Neural cell (in vitro differentiated cells): ENCODE data around the gene E2F2. TPM values are rescaled to one million over a fixed set of nuclear protein-coding genes. Genes with fewer than 3 reads are reported as not detected.

Source experiments
- H2AFZ ChIP-seq: fragments of 200-600, 300-800 bp; sonication (generic), shearing (Covaris generic); 2 replicates; pipeline ENCODE4 v1.6.0; 2014; ENCODE audit warnings: low read depth, mild to moderate bottlenecking, antibody characterized with exemption, low read length, moderate library complexity
- H3F3A ChIP-seq: fragments of 200-600 bp; shearing (Covaris generic); 2 replicates; pipeline ENCODE4 v1.6.1; 2016; ENCODE audit warnings: mild to moderate bottlenecking, moderate library complexity, mixed read lengths, antibody characterized with exemption, low read length; ENCODE audit not compliant: insufficient read depth, poor library complexity, severe bottlenecking
- H3K27ac ChIP-seq: fragments of 200-600, 300-800 bp; sonication (generic), shearing (Covaris generic); 2 replicates; pipeline ENCODE4 v1.5.1; 2014; ENCODE audit warnings: mild to moderate bottlenecking, low read length, moderate library complexity
- H3K27me3 ChIP-seq: fragments of 300-800, 200-600 bp; sonication (generic), shearing (Covaris generic); 2 replicates; pipeline ENCODE4 v1.6.0; 2014; ENCODE audit warnings: mild to moderate bottlenecking, low read depth, low read length, moderate library complexity; ENCODE audit not compliant: insufficient read depth
- H3K36me3 ChIP-seq: fragments of 300-800, 200-600 bp; sonication (generic), shearing (Covaris generic); 2 replicates; pipeline ENCODE4 v1.5.1; 2014; ENCODE audit warnings: mild to moderate bottlenecking, antibody characterized with exemption, low read length, moderate library complexity; ENCODE audit not compliant: insufficient read depth
- H3K4me2 ChIP-seq: fragments of 300-800, 200-600 bp; sonication (generic), shearing (Covaris generic); 2 replicates; pipeline ENCODE4 v1.6.0; 2014; ENCODE audit warnings: mild to moderate bottlenecking, low read length
- H3K4me3 ChIP-seq: fragments of 300-800, 200-600 bp; sonication (generic), shearing (Covaris generic); 2 replicates; pipeline ENCODE4 v1.5.1; 2014; ENCODE audit warnings: mild to moderate bottlenecking, low read length, moderate library complexity
- H3K79me2 ChIP-seq: fragments of 200-600 bp; shearing (Covaris generic); replicated peaks from 2 replicates; pipeline ENCODE4 v1.6.0; 2014; ENCODE audit warnings: mild to moderate bottlenecking, low read length, moderate library complexity; ENCODE audit not compliant: insufficient read depth
- H3K9ac ChIP-seq: fragments of 300-800, 200-600 bp; sonication (generic), shearing (Covaris generic); 2 replicates; pipeline ENCODE4 v1.6.1; 2016; ENCODE audit warnings: mild to moderate bottlenecking, low read length, mixed read lengths
- H3K9me2 ChIP-seq: fragments of 200-600 bp; shearing (Covaris generic); 2 replicates; pipeline ENCODE4 v1.6.1; 2016; ENCODE audit warnings: mild to moderate bottlenecking, low read length, mixed read lengths; ENCODE audit not compliant: insufficient read depth
- H3K9me3 ChIP-seq: fragments of 200-600, 300-800 bp; sonication (generic), shearing (Covaris generic); 2 replicates; pipeline ENCODE4 v1.6.1; 2016; ENCODE audit warnings: mild to moderate bottlenecking, mixed run types, low read length, moderate library complexity, mixed read lengths
- H4K20me1 ChIP-seq: fragments of 200-600 bp; shearing (Covaris generic); 2 replicates; pipeline ENCODE4 v1.6.1; 2016; ENCODE audit warnings: mild to moderate bottlenecking, mixed run types; ENCODE audit not compliant: insufficient read depth
- EP300 ChIP-seq: fragments of 450-650 bp; conservative IDR thresholded peaks from 2 replicates; pipeline ENCODE4 v1.6.1; 2014; ENCODE audit warnings: antibody characterized with exemption, mild to moderate bottlenecking, moderate library complexity; ENCODE audit not compliant: poor library complexity, severe bottlenecking
- EZH2 ChIP-seq: fragments of 200-600, 300-800 bp; shearing (Covaris generic), sonication (generic); IDR thresholded peaks from 2 replicates; pipeline ENCODE4 v1.6.1; 2014; ENCODE audit warnings: antibody characterized with exemption, low read length, borderline replicate concordance, mild to moderate bottlenecking; ENCODE audit not compliant: insufficient read depth, poor library complexity, severe bottlenecking
- MXI1 ChIP-seq: fragments of 450-650 bp; conservative IDR thresholded peaks from 2 replicates; pipeline ENCODE4 v1.6.1; 2014; ENCODE audit warnings: antibody characterized with exemption, mild to moderate bottlenecking; ENCODE audit not compliant: poor library complexity, severe bottlenecking
- POLR2AphosphoS5 ChIP-seq: IDR thresholded peaks from 2 replicates; pipeline ENCODE4 v1.6.1; 2012
- RAD21 ChIP-seq: fragments of 450-650 bp; conservative IDR thresholded peaks from 2 replicates; pipeline ENCODE4 v1.6.1; 2014; ENCODE audit warnings: antibody characterized with exemption, mild to moderate bottlenecking, moderate library complexity
- SMC3 ChIP-seq: fragments of 450-650 bp; conservative IDR thresholded peaks from 2 replicates; pipeline ENCODE4 v1.6.1; 2014; ENCODE audit warnings: antibody characterized with exemption, mild to moderate bottlenecking, moderate library complexity; ENCODE audit not compliant: poor library complexity
- TAF1 ChIP-seq: IDR thresholded peaks from 2 replicates; pipeline ENCODE4 v1.6.1; 2012; ENCODE audit warnings: low read depth
- polyA plus RNA-seq: library from polyadenylated mRNA; depleted of rRNA; stranded (reverse); fragments of >200 nt; gene quantifications from 2 replicates; pipeline ENCODE4 v1.2.3, GENCODE V29; 2014
- TF ChIP-seq, protein P1 (sequence below): IDR thresholded peaks from 2 replicates; pipeline ENCODE4 v1.6.1; 2012; ENCODE audit warnings: borderline replicate concordance
- TF ChIP-seq, protein P2 (sequence below): fragments of 450-650 bp; IDR thresholded peaks from 2 replicates; pipeline ENCODE4 v1.5.1; 2014; ENCODE audit warnings: antibody characterized with exemption, mild to moderate bottlenecking, moderate library complexity; ENCODE audit not compliant: poor library complexity, severe bottlenecking

E2F2 gene
- polyA plus RNA-seq, 1 donor from 2014 or later: 0.16 TPM

DNA sequence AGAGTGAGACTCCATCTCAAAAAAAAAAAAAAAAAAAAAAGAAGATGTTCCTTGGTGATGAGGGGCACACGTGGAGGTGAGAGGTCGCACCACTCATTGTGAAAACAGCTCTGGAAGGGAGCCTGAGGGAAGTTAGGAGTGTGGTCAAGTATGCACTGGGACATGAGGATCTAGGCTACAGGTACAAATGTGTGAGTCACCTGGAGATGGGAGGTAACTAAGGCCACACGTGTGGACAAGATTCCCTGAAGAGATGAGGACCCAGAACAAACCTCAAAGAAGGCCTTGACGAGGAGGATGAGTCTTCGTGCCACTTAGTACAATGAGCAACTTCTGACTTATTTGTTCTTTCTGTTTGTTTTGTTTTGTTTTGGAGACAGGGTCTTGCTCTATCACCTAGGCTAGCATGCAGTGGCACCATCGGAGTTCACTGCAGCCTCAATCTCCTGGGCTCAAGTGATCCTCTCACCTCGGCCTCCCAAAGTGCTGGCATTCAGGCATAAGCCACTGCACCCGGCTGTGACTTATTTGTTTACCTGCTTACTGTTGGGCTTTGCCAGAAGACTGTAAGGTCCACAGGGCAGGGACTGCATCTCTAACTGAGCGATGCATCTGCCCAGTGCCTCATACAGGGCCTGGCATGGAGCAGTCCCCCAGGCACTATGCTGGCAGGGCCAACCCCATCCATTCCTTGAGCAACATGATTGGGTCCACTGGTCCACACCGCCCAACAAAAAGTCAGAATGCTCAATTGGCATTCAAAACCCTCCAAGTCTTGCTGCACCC is 53.5 kb downstream of the E2F2 start:
- Histone ChIP-seq H3K9me3 (no peaks in the 10 kb centered on the region), H3K36me3 (no peaks in the 10 kb centered on the region), H2AFZ (no peak overlapping the region), H3K79me2 (peaks cover 6% of the 10 kb centered on the region), H3K4me2 (no peak overlapping the region), H3K27me3 (no peaks in the 10 kb centered on the region), H3K4me3 (no peak overlapping the region), H3F3A (no peaks in the 10 kb centered on the region), H3K9me2 (no peaks in the 10 kb centered on the region), H3K27ac (no peak overlapping the region), H4K20me1 (no peaks in the 10 kb centered on the region), H3K9ac (no peak overlapping the region)
- TF ChIP-seq, protein P1, sequence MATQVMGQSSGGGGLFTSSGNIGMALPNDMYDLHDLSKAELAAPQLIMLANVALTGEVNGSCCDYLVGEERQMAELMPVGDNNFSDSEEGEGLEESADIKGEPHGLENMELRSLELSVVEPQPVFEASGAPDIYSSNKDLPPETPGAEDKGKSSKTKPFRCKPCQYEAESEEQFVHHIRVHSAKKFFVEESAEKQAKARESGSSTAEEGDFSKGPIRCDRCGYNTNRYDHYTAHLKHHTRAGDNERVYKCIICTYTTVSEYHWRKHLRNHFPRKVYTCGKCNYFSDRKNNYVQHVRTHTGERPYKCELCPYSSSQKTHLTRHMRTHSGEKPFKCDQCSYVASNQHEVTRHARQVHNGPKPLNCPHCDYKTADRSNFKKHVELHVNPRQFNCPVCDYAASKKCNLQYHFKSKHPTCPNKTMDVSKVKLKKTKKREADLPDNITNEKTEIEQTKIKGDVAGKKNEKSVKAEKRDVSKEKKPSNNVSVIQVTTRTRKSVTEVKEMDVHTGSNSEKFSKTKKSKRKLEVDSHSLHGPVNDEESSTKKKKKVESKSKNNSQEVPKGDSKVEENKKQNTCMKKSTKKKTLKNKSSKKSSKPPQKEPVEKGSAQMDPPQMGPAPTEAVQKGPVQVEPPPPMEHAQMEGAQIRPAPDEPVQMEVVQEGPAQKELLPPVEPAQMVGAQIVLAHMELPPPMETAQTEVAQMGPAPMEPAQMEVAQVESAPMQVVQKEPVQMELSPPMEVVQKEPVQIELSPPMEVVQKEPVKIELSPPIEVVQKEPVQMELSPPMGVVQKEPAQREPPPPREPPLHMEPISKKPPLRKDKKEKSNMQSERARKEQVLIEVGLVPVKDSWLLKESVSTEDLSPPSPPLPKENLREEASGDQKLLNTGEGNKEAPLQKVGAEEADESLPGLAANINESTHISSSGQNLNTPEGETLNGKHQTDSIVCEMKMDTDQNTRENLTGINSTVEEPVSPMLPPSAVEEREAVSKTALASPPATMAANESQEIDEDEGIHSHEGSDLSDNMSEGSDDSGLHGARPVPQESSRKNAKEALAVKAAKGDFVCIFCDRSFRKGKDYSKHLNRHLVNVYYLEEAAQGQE: no peak
- TF ChIP-seq EZH2 (no peak), TAF1 (no peak), RAD21 (no peak), SMC3 (no peak), EP300 (no peak), MXI1 (no peak), POLR2AphosphoS5 (no peak)
- TF ChIP-seq, protein P2, sequence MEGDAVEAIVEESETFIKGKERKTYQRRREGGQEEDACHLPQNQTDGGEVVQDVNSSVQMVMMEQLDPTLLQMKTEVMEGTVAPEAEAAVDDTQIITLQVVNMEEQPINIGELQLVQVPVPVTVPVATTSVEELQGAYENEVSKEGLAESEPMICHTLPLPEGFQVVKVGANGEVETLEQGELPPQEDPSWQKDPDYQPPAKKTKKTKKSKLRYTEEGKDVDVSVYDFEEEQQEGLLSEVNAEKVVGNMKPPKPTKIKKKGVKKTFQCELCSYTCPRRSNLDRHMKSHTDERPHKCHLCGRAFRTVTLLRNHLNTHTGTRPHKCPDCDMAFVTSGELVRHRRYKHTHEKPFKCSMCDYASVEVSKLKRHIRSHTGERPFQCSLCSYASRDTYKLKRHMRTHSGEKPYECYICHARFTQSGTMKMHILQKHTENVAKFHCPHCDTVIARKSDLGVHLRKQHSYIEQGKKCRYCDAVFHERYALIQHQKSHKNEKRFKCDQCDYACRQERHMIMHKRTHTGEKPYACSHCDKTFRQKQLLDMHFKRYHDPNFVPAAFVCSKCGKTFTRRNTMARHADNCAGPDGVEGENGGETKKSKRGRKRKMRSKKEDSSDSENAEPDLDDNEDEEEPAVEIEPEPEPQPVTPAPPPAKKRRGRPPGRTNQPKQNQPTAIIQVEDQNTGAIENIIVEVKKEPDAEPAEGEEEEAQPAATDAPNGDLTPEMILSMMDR: no peak

DNA sequence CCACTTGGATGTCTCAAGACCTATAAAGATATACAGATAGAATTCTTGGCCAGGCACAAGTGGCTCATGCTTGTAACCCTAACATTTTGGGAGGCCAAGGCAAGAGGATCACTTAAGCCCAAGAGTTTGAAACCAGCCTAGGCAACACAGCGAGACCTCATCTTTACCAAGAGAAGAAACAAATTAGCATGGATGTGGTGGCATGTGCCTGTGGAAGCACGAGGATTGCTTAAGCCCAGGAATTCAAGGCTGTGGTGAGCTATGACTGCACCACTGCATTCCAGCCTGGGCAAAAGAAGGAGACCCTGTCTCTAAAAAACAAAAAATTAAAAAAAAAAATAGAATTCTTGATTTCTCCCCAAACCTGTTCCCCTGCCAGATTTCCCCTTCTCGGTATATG is 55.4 kb downstream of the E2F2 start:
- Histone ChIP-seq H3K79me2 (peaks cover 9% of the 10 kb centered on the region), H3K27ac (no peak overlapping the region), H3K9me2 (no peaks in the 10 kb centered on the region), H3K36me3 (no peaks in the 10 kb centered on the region), H3F3A (no peaks in the 10 kb centered on the region), H2AFZ (no peak overlapping the region), H3K9ac (no peak overlapping the region), H3K27me3 (no peaks in the 10 kb centered on the region), H3K4me2 (no peak overlapping the region), H3K9me3 (no peaks in the 10 kb centered on the region), H4K20me1 (no peaks in the 10 kb centered on the region), H3K4me3 (no peak overlapping the region)
- TF ChIP-seq SMC3: no peak
- TF ChIP-seq RAD21: no peak
- TF ChIP-seq, protein P2: no peak
- no peak for TF ChIP-seq EP300
- TF ChIP-seq EZH2: no peak
- TF ChIP-seq, protein P1: no peak
- no peak for TF ChIP-seq POLR2AphosphoS5
- no peak for TF ChIP-seq TAF1
- TF ChIP-seq MXI1: no peak
